T-cell (primary cell): ENCODE measurements around the gene APBB3. TPM values are rescaled to one million over a fixed set of nuclear protein-coding genes. Genes with fewer than 3 reads are reported as not detected.

ENCODE experiments used
- ATAC-seq, 4 experiments: fragments of 200-7000 bp in 3 of 4; fragments of 150-1000 bp in 1 of 4; cut with Tn5 transposase; replicated peaks in 1 of 4; 1 replicate in 3 of 4; 2 replicates in 1 of 4; pipeline ENCODE4 v1.10.0; 2021; ENCODE audit warnings: moderate library complexity in 3 of 4, mild to moderate bottlenecking in 2 of 4, moderate number of reproducible peaks in 1 of 4
- CTCF ChIA-PET, 2 donors: fragments of 300-600 bp; sonication (Branson Sonifier 250); formaldehyde crosslinking; loops; one replicate each; lab custom pipeline; 2022; ENCODE audit warnings: antibody characterized with exemption in 2 of 2; lab: Charles Lee
- POLR2A ChIA-PET, 2 donors: fragments of 300-600 bp; sonication (Branson Sonifier 250); formaldehyde crosslinking; loops; one replicate each; lab custom pipeline; 2022; ENCODE audit warnings: antibody characterized with exemption in 2 of 2; lab: Charles Lee
- DNase-seq, 35 experiments: peaks; one replicate each; pipeline versions ENCODE4 v3.0.0 to v3.0.0-alpha.2; 2013 to 2023
- H3K27ac ChIP-seq: one replicate; pipeline ENCODE4 v1.5.1; 2013; ENCODE audit warnings: low read length
- H3K27me3 ChIP-seq, 2 experiments: replicated peaks in 1 of 2; 1 replicate in 1 of 2; 2 replicates in 1 of 2; pipeline versions ENCODE4 v1.6.1 to v1.7.0; 2013; ENCODE audit warnings: low read length in 1 of 2, mixed read lengths in 1 of 2; ENCODE audit not compliant: control insufficient read depth in 2 of 2, insufficient read depth in 2 of 2; ENCODE audit errors: extremely low read depth in 1 of 2
- H3K36me3 ChIP-seq, 2 donors: 1 replicate in 1 of 2; 2 replicates in 1 of 2; pipeline versions ENCODE4 v1.6.1 to v1.7.0; 2013; ENCODE audit warnings: low read length in 1 of 2; ENCODE audit not compliant: control insufficient read depth in 2 of 2, insufficient read depth in 1 of 2; ENCODE audit errors: extremely low read depth in 1 of 2
- H3K4me1 ChIP-seq, 2 experiments: 1 replicate in 1 of 2; 2 replicates in 1 of 2; pipeline versions ENCODE4 v1.6.1 to v1.7.0; 2013; ENCODE audit warnings: low read length in 2 of 2, mixed read lengths in 1 of 2; ENCODE audit not compliant: insufficient read depth in 2 of 2, control insufficient read depth in 1 of 2; ENCODE audit errors: extremely low read depth in 1 of 2
- H3K4me3 ChIP-seq, 2 donors: 1 replicate in 1 of 2; 2 replicates in 1 of 2; pipeline versions ENCODE4 v1.5.1 to v1.7.0; 2013; ENCODE audit warnings: mild to moderate bottlenecking in 2 of 2, low read length in 1 of 2, moderate library complexity in 1 of 2; ENCODE audit not compliant: control insufficient read depth in 1 of 2; ENCODE audit errors: extremely low read depth in 1 of 2
- H3K9me3 ChIP-seq: 2 replicates; pipeline ENCODE4 v1.7.0; 2013
- H3K27ac Mint-ChIP-seq, 2 donors: one replicate each; pipeline ENCODE4 v1.8.0; 2020 to 2021; ENCODE audit warnings: mild to moderate bottlenecking in 2 of 2, mixed read lengths in 2 of 2
- H3K27me3 Mint-ChIP-seq, 2 donors: one replicate each; pipeline ENCODE4 v1.8.0; 2021 to 2022; ENCODE audit warnings: mixed read lengths in 2 of 2
- H3K36me3 Mint-ChIP-seq: one replicate; pipeline ENCODE4 v1.8.0; 2021; ENCODE audit warnings: mixed read lengths
- H3K4me1 Mint-ChIP-seq, 3 donors: one replicate each; pipeline ENCODE4 v1.8.0; 2020 to 2022; ENCODE audit warnings: mixed read lengths in 3 of 3, mild to moderate bottlenecking in 1 of 3
- H3K4me3 Mint-ChIP-seq, 3 donors: one replicate each; pipeline ENCODE4 v1.8.0; 2020 to 2022; ENCODE audit warnings: mild to moderate bottlenecking in 3 of 3, mixed read lengths in 3 of 3, moderate library complexity in 3 of 3
- H3K9me3 Mint-ChIP-seq, 3 donors: one replicate each; pipeline ENCODE4 v1.8.0; 2020 to 2022; ENCODE audit warnings: mixed read lengths in 3 of 3
- WGBS: methylation state at CpG from one replicate; pipeline ENCODE4 v1.1.5; 2013; ENCODE audit warnings: missing lambda C conversion rate; ENCODE audit not compliant: insufficient coverage; 5-methylcytosine and 5-hydroxymethylcytosine counted together
- total RNA-seq, 35 experiments: library from RNA in 6 of 35; stranded (reverse) in 6 of 35; fragments of 120-200 nt in 1 of 35; gene quantifications; one replicate each; pipeline versions ENCODE4 v1.2.1 to v1.2.4 and lab custom pipeline; 2013 to 2026

The APBB3 gene
- total RNA-seq, 5 donors from 2014 or later (not counting 1 experiment from before 2014, with no cell fraction given), result 53.9 to 70.5 (median 64.1) TPM

GRCh38 chr5:140509898-140510297 lies 54.5 kb downstream of the APBB3 start:
- H3K9me3 ChIP-seq, result no peaks in the 10 kb centered on the region
- H3K4me1 Mint-ChIP-seq, result no peaks in the 10 kb centered on the region
- H3K36me3 Mint-ChIP-seq, result peaks cover 50% of the 10 kb centered on the region
- H3K4me3 ChIP-seq, result no peak overlapping the region
- ChIA-PET CTCF (interaction anchor here in 1 of 2 donors (0.6 kb wide), 1 partner anchor 1403 kb away, joined by 3 read pairs; no protein-coding TSS in a partner anchor), POLR2A (no interaction called here)
- no peaks in the 10 kb centered on the region for H3K27me3 Mint-ChIP-seq
- H3K27ac Mint-ChIP-seq, result no peak overlapping the region
- H3K27me3 ChIP-seq, result no peaks in the 10 kb centered on the region
- ATAC-seq (no peak), DNase-seq (no peak)
- no peak overlapping the region for H3K27ac ChIP-seq
- H3K36me3 ChIP-seq, result peaks cover 14 to 80% of the 10 kb centered on the region in 2 donors
- H3K4me1 ChIP-seq, result no peaks in the 10 kb centered on the region
- WGBS, result 100% methylated on average over 2 of the region's 4 CpGs
- H3K9me3 Mint-ChIP-seq, result no peaks in the 10 kb centered on the region
- H3K4me3 Mint-ChIP-seq, result no peak overlapping the region

Other genes with a start within 250 kb of the APBB3 start
- 1 to 10 TPM in 3 of 5 donors, under 1 TPM in 2; 0.47 to 2.8 (median 1.9) TPM for gene HBEGF, start 218.0 kb downstream of the APBB3 start, total RNA-seq
- gene SLC4A9, start 204.4 kb downstream of the APBB3 start, total RNA-seq, result under 1 TPM in 1 of 5 donors, not detected in 4; 0.18 TPM
- gene ANKHD1, start 162.8 kb downstream of the APBB3 start, total RNA-seq, result 100 to 1,000 TPM; 184 to 220 (median 203) TPM
- gene EIF4EBP3, start 16.9 kb downstream of the APBB3 start, total RNA-seq, result 10 to 100 TPM; 10.6 to 23.6 (median 20.4) TPM
- 10 to 100 TPM; 26.8 to 30.5 (median 28.4) TPM for gene SRA1, start 7.1 kb downstream of the APBB3 start, total RNA-seq
- 10 to 100 TPM; 47.7 to 75.2 (median 72.4) TPM for gene SLC35A4, start 230 bp upstream of the APBB3 start, total RNA-seq
- 1 to 10 TPM in 4 of 5 donors, under 1 TPM in 1; 0.70 to 1.8 (median 1.3) TPM for gene CD14, start 68.6 kb upstream of the APBB3 start, total RNA-seq
- gene TMCO6, start 74.9 kb upstream of the APBB3 start, total RNA-seq, result 10 to 100 TPM; 24.9 to 56.8 (median 52.2) TPM
- gene NDUFA2, start 83.0 kb upstream of the APBB3 start, total RNA-seq, result 10 to 100 TPM; 36.6 to 48.8 (median 45.4) TPM
- 100 to 1,000 TPM; 139 to 166 (median 152) TPM for gene IK, start 83.2 kb upstream of the APBB3 start, total RNA-seq
- gene WDR55, start 100.3 kb upstream of the APBB3 start, total RNA-seq, result 10 to 100 TPM; 36.6 to 50.9 (median 42.9) TPM
- gene DND1, start 109.0 kb upstream of the APBB3 start, total RNA-seq, result 1 to 10 TPM; 3.0 to 6.4 (median 5.5) TPM
- 10 to 100 TPM; 55.8 to 71.1 (median 70.0) TPM for gene HARS1, start 126.8 kb upstream of the APBB3 start, total RNA-seq
- gene HARS2, start 126.9 kb upstream of the APBB3 start, total RNA-seq, result 10 to 100 TPM; 30.7 to 58.5 (median 52.7) TPM
- gene ZMAT2, start 135.8 kb upstream of the APBB3 start, total RNA-seq, result 10 to 100 TPM; 39.9 to 59.5 (median 58.0) TPM
- not detected for gene PCDHA1, start 221.5 kb upstream of the APBB3 start, total RNA-seq
- not detected for gene PCDHA2, start 230.3 kb upstream of the APBB3 start, total RNA-seq
- gene PCDHA3, start 236.5 kb upstream of the APBB3 start, total RNA-seq, result not detected
- not detected for gene PCDHA4, start 242.5 kb upstream of the APBB3 start, total RNA-seq